ENCODE measurements around the gene HNRNPD.

DNA sequence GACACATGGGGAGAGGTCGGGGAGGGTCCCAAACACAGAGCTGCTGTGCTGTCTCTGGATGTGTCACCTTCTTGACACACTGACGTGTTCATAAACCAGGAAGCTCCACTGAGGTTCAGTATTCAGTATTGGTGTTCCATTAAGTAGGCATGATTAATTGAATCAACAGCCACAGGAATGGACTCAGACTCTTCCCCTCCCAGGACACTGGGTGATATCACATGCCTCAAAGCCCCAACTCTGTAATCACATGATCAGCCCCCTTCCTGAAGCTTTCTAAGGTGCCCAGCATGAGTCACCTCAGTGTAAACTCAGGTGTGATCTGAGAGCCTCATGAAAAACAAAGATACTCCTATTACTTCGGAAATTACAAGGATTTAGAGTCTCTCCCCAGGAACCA is 21.1 kb upstream of the HNRNPD start:
- TF ChIP-seq, protein P1, sequence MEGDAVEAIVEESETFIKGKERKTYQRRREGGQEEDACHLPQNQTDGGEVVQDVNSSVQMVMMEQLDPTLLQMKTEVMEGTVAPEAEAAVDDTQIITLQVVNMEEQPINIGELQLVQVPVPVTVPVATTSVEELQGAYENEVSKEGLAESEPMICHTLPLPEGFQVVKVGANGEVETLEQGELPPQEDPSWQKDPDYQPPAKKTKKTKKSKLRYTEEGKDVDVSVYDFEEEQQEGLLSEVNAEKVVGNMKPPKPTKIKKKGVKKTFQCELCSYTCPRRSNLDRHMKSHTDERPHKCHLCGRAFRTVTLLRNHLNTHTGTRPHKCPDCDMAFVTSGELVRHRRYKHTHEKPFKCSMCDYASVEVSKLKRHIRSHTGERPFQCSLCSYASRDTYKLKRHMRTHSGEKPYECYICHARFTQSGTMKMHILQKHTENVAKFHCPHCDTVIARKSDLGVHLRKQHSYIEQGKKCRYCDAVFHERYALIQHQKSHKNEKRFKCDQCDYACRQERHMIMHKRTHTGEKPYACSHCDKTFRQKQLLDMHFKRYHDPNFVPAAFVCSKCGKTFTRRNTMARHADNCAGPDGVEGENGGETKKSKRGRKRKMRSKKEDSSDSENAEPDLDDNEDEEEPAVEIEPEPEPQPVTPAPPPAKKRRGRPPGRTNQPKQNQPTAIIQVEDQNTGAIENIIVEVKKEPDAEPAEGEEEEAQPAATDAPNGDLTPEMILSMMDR (IDR thresholded peaks at IDR 0.05) = no peak
- no peak for TF ChIP-seq POLR2A (IDR thresholded peaks at IDR 0.05)

Data from lower leg skin (tissue), 3 donors.